K562 (cell line): Measurements from ENCODE around the gene ZNF32.

Experiments used
- ARHGAP35 ChIP-seq: fragments of 450-650 bp; IDR thresholded peaks from 2 replicates; pipeline ENCODE4 v1.6.1; 2018; ENCODE audit not compliant: partially characterized antibody
- HNRNPH1 ChIP-seq: fragments of 200-400 bp; formaldehyde crosslinking; optimal IDR thresholded peaks from 2 replicates; pipeline ENCODE3; 2017; ENCODE audit warnings: low read depth, mild to moderate bottlenecking, low read length, moderate library complexity
- L3MBTL2 ChIP-seq: fragments of 450-650 bp; IDR thresholded peaks from 2 replicates; pipeline ENCODE4 v1.6.1; 2016; ENCODE audit warnings: mild to moderate bottlenecking, moderate library complexity
- MYC ChIP-seq, 2 experiments: fragments of 250-450 bp in 1 of 2; sonication (Bioruptor Pico) in 1 of 2; IDR thresholded peaks; 2 replicates each; pipeline versions ENCODE4 v1.5.1 to v1.6.1; 2012 to 2021; ENCODE audit warnings: low read depth in 2 of 2, borderline replicate concordance in 1 of 2, improper control_type of control experiment in 1 of 2, low read length in 1 of 2, mild to moderate bottlenecking in 1 of 2, moderate library complexity in 1 of 2
- NR2C1 ChIP-seq, 2 experiments: fragments of 450-650 bp; IDR thresholded peaks; 2 replicates each; pipeline ENCODE4 v1.6.1; 2017; ENCODE audit warnings: mild to moderate bottlenecking in 2 of 2, antibody characterized with exemption in 1 of 2, inconsistent platforms in 1 of 2, missing compliant biosample characterization in 1 of 2, missing genetic modification characterization in 1 of 2
- SMC3 ChIP-seq: conservative IDR thresholded peaks from 2 replicates; pipeline ENCODE4 v1.6.1; 2011; ENCODE audit warnings: low read depth, low read length, improper control_type of control experiment; ENCODE audit not compliant: insufficient read depth
- XRCC3 ChIP-seq: fragments of 450-650 bp; IDR thresholded peaks from 2 replicates; pipeline ENCODE4 v1.6.1; 2017; ENCODE audit warnings: mild to moderate bottlenecking, moderate library complexity
- XRCC5 ChIP-seq: fragments of 200-400 bp; formaldehyde crosslinking; IDR thresholded peaks from 2 replicates; pipeline ENCODE4 v1.6.1; 2017; ENCODE audit warnings: low read depth, mild to moderate bottlenecking, low read length
- ZNF121 ChIP-seq: sonication (generic); formaldehyde crosslinking; conservative IDR thresholded peaks from 2 replicates; pipeline ENCODE4 v1.8.0; 2022; ENCODE audit warnings: missing genetic modification reagents

DNA sequence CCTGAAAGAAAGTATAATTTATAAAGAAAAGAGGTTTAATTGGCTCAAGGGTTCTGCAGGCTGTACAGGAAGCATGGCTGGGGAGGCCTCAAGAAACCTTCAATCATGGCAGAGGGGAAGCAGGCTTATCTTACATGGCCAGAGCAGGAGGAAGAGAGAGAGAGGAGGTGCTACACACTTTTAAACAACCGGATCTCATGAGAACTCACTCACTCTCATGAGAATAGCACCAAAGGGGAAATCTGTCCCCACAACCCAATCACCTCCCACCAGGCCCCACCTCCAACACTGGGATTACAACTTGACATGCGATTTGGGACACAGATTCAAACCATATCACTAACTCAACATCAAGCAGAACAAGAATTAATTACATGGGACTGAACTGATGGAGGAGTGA, 49.3 kb downstream of the ZNF32 start:
- TF ChIP-seq L3MBTL2 (peak; percentile 84), XRCC5 (no peak), MYC (IDR thresholded peaks at IDR 0.05; ENCODE audit: low read depth, low read length) (peak; percentile 57; the same call in 1 of the 2 replicates), MYC (CRISPR knock-in tag; IDR thresholded peaks at IDR 0.05; ENCODE audit: borderline replicate concordance, low read depth) (no peak), SMC3 (no peak), ZNF121 (CRISPR knock-in tag) (no peak), XRCC3 (no peak), HNRNPH1 (no peak), ARHGAP35 (no peak), NR2C1 (IDR thresholded peaks at IDR 0.05) (0 out of 2 replicates have a peak, but pooled peaks have one; percentile 23), NR2C1 (tag; IDR thresholded peaks at IDR 0.05) (no peak)
